HG03025 (cell line): ENCODE data around the gene CABLES1.
"Not testable (repeated sequence)": the region's sequence is repeated elsewhere in the genome, so short reads cannot be mapped to it uniquely, and the experiment has no call there.

Experiments used
- ATAC-seq: cut with Tn5 transposase; IDR thresholded peaks from one replicate; pipeline ENCODE4 v1.9.1; 2021; ENCODE audit warnings: mild to moderate bottlenecking, moderate library complexity; ENCODE audit not compliant: unreplicated experiment, low FRiP score

CABLES1 gene

DNA sequence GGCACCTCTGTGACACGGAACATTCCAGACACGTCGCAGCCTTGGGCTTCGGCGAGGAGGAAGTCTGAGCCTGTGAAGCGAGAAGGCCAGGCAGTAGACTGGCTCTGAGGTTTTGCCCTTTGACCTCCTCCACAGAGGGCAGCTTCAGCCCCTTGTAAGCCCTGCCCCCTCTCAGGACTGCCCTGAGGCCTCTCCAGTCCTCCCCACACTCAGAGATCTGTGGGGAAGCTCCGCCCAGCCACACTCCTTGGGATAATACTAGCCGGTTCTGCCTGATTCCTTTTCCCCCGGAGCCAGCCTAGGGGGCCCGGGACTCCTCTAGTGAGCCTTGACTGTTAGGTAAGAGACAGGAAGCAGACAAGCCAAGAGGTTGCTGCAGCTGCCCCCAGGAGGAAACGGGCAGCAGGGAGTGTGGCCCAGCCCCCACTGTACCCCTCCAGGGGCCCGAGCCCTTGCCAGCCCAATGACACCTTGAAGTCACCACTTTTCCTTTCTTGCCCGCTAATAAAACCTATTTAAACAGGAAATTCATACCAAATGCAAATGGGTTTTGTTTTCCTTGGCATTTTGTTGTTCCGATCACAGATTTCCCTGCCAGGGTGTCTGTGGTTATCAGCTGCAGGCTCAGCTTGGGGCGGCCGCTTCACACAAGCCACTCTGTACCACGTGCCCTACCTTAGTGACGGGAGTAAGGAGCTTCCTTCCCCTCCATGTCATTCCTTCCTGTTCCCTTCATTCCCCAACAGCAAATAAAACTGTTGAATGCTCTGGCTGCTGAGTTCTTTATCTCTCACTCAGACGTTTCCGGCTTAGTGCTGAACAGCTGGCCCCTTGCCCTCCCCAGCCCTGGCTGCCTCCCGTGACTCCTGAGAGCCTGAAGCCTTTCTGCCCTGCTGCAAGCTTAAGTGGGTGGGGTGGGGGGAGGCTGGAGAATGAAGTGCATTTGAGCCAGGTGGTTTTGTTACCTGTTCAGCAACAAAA lies 124.7 kb downstream of the CABLES1 start:
- ATAC-seq = no peak

DNA sequence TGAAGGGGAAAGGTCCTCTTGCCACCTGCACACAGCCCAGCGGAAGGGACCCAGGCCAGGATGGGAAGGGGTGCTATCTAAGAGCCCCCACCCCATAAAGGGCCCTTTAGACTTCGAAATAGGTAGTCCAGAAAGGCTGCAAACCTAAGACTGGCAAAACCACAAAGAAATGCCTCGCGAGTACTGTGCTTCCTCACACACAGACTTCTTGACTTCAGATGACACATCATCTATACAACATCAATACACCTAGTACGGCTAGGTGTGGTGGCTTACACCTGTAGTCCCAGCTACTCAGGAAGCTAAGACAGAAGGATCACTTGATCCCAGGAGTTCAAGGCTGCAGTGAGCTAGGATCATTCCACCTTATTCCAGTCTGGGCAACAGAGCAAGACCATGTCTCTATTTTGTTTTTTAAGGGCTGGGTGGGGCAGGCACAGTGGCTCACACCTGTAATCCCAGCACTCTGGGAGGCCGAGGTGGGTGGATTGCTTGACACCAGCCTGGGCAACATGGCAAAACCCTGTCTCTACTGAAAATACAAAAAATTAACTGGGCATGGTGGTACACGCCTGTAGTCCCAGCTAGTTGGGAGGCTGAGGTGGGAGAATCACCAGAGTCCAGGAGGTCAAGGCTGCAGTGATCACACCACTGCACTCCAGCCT lies 125.8 kb downstream of the CABLES1 start:
- ATAC-seq = no peak

- ATAC-seq = no peak
Observed at GRCh38 chr18:23263551-23264235, 128.4 kb downstream of the CABLES1 start.

GRCh38 chr18:23265682-23266399 lies 130.6 kb downstream of the CABLES1 start:
- no peak for ATAC-seq

DNA sequence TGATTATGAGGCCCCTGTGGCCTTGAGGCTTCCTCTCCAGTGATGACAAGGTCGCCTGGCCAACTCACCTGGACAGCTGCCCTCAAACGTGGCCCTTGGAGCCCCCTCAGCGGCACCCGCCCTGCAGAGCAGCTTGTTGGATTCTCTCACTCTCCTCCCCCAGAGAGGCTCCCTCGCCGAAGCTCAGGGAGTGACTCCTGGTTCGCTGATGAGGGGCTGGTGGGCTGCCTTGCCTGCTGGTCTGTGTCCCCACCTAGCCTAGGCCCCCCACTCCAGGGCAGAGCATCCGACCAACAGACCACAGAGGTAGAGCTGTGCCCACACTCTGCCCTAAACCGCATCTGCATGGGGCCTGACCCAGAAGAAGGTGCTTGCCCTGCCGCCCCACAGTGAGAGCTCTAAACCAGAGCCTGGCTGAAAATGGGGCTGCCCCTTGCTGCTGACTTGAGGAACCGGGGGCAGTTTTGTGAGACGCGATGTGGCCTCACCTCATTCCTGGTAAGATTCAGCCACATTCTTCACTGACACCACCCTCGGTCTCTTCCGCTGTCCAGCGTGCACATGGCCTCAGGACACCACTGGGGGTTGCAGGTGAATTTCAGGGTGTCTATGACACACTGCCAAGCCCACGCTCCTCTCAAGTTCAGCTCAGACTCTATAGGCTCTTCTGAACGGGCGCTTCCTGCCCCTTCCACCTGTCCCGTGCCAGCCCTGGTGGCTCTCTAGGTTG lies 131.6 kb downstream of the CABLES1 start:
- no peak for ATAC-seq

DNA sequence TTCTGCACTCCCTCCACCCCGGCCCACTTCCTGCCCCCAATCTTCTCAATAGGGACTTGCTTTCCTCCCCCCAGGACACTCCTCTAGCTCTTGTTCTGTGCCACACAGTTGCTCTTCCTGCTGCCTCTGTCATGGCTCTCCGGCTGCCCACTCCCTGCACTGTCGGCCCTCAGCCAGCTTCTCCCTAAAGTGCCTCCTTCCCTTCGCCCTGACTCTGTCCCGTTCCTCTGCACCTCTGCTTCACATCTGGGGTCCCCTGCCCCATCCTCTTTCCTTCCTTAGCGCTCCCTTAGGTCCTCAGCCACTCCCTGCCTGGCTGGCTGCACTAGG lies 132.1 kb downstream of the CABLES1 start:
- no peak for ATAC-seq

DNA sequence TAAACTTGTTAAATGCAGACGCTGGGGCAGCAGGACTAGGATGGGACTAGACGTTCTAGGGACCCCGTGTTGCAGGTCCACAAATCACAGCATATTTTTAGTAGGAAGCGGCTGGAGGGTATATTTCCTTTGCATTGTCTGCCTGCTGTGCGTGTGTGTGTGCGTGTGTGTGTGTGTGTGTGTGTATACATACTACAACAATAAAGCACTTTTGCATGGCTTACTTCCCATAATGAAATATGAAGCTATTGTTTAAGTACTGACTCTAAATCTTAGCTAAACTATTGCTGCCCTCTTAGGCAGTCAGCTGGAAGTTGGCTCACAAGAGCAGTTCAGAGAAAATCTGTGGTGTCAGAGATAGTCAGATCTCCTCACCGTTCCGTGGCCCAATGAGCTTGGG lies 133.4 kb downstream of the CABLES1 start:
- ATAC-seq = no peak

DNA sequence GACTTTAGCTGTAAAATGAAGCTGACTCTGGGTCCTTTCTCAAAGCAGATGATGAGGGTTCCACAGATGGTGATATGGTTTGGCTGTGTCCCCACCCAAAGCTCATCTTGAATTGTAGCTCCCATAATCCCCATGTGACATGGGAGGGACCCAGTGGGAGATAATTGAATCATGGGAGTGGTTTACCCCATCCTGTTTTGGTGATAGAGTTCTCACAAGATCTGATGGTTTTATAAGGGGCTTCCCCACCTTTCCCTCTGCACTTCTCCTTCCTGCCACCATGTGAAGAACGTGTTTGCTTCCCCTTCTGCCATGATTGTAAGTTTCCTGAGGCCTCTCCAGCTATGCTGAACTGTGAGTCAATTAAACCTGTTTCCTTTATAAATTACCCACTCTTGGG lies 133.8 kb downstream of the CABLES1 start:
- not testable (repeated sequence) for ATAC-seq

DNA sequence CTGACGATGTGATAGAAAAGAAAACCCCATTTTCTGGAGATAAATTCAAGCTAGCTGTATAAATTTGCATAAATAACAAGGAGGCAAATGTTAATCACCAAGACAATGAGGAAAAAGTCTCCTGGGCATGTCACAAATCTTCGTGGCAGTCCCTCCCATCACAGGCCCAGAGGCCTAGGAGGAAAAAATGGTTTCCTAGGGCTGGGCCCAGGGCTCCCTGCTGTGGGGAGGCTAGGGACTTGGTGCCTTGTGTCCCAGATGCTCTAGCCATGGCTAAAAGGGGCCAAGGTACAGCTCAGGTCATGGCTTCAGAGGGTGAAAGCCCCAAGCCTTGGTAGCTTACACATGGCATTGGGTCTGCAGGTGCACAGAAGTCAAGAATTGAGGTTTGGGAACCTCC lies 134.6 kb downstream of the CABLES1 start:
- no peak for ATAC-seq

- no peak for ATAC-seq
Observed at GRCh38 chr18:23270986-23271680, 135.8 kb downstream of the CABLES1 start.

- ATAC-seq = no peak
Observed at GRCh38 chr18:23272498-23273232, 137.4 kb downstream of the CABLES1 start.

DNA sequence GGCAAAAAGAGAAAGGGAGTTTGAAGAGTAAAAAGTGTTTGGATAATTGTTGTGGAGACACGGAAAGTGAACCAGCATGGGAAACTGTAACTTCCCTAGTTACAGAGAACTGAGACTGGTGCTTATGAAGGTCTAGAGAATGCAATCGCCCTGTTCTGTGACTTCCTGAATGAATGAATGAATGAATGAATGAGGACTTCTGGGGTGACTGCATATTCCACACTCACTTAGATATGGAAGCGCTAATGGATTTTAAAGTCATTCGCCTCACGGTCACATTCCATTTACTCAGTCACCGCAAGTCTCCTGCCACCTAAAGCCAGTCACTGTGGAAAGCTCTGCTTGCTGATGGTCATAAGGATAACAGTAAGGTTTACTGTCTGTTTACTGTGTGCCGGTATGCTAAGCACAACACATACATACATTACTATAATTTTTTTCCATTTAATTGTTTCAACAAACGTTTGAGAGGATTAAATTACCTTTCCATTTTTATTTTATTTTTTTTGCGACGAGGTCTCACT lies 138.2 kb downstream of the CABLES1 start:
- no peak for ATAC-seq

GRCh38 chr18:23274638-23275482 lies 139.6 kb downstream of the CABLES1 start:
- ATAC-seq = no peak

GRCh38 chr18:23276451-23276850 lies 141.2 kb downstream of the CABLES1 start:
- no peak for ATAC-seq

DNA sequence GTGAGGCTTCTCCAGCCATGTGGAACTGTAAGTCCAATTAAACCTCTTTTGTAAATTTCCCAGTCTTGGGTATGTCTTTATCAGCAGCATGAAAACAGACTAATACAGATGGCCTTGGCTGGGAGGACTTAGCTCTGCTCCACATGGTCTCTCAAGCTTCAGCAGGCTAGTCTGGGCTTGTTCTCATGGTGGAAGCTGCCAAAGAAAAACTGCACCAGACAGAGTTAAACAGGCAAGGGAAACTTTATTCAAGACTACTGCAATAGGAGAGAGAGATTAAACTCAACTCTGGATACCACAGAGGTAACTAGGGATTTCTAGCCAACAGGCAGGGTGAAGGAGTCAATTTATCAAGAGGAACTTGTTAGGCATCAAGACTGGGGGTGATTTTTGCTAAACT lies 142.1 kb downstream of the CABLES1 start:
- ATAC-seq = no peak

DNA sequence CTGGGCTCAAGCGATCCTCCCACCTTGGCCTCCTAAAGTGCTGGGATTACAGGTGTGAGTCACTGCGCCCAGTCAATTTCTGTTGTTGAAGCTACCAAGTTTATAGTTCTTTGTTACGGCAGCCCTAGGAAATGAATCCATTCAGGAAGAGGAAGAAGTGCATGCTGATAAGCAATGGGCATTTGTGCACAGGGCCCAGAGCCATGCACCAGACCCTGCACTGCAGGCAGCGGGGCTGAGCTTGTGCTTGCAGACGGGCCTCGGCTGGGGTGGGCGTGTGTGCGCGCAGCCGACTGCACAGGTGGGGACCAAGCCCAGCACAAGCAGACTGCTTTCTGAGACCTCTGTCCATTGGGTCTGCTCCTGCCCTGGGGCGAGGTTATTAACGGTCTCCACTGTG lies 144.6 kb downstream of the CABLES1 start:
- no peak for ATAC-seq

- ATAC-seq = no peak
Observed at GRCh38 chr18:23280844-23281243, 145.6 kb downstream of the CABLES1 start.
